HEK293 (cell line): ENCODE measurements around the gene ABCC9.

Source experiments
- CTCF ChIA-PET: fragments of 350-600 bp; formaldehyde crosslinking; extraction: SDS; loops from one replicate; lab custom pipeline; 2021; ENCODE audit warnings: antibody characterized with exemption; lab: Yijun Ruan, JAX
- POLR2A ChIA-PET: fragments of 300-600 bp; formaldehyde crosslinking; extraction: SDS; loops from one replicate; lab custom pipeline; 2020; ENCODE audit warnings: antibody characterized with exemption, inconsistent platforms; lab: Yijun Ruan, JAX
- H3K27ac ChIP-seq: fragments of 200-500 bp; sonication (Bioruptor generic); 2 replicates; pipeline ENCODE4 v1.5.1; 2014; ENCODE audit warnings: low read depth, low read length, control low read depth, inconsistent platforms; ENCODE audit errors: extremely low read depth
- H3K36me3 ChIP-seq, 2 experiments: fragments of 200-500 bp in 1 of 2; sonication (Bioruptor generic) in 1 of 2; 1 replicate in 1 of 2; 2 replicates in 1 of 2; pipeline ENCODE4 v1.5.1; 2014 to 2017; ENCODE audit warnings: inconsistent platforms in 2 of 2, low read length in 2 of 2; ENCODE audit not compliant: control insufficient read depth in 2 of 2, insufficient read depth in 1 of 2
- H3K4me1 ChIP-seq: fragments of 200-500 bp; sonication (Bioruptor generic); 2 replicates; pipeline ENCODE4 v1.5.1; 2014; ENCODE audit warnings: mild to moderate bottlenecking, low read length, inconsistent platforms; ENCODE audit not compliant: control insufficient read depth, insufficient read depth
- H3K4me3 ChIP-seq: 2 replicates; pipeline ENCODE4 v1.5.1; 2011; ENCODE audit warnings: low read depth, mild to moderate bottlenecking, control low read depth, low read length, moderate library complexity
- H3K9me3 ChIP-seq: fragments of 200-500 bp; sonication (Bioruptor generic); 2 replicates; pipeline ENCODE4 v1.5.1; 2014; ENCODE audit warnings: low read depth, low read length, inconsistent platforms; ENCODE audit not compliant: control insufficient read depth, insufficient read depth
- PRDM1 ChIP-seq: fragments of 450-650 bp; formaldehyde crosslinking; IDR thresholded peaks from 2 replicates; pipeline ENCODE4; 2016; ENCODE audit warnings: missing biosample characterization, missing genetic modification characterization
- SALL2 ChIP-seq: fragments of 450-650 bp; formaldehyde crosslinking; IDR thresholded peaks from 2 replicates; pipeline ENCODE4 v1.5.0; 2017; ENCODE audit warnings: missing biosample characterization, mild to moderate bottlenecking, missing genetic modification characterization, borderline replicate concordance
- SP3 ChIP-seq: fragments of 450-650 bp; formaldehyde crosslinking; IDR thresholded peaks from 2 replicates; pipeline ENCODE4 v1.5.1; 2016; ENCODE audit warnings: missing biosample characterization, missing genetic modification characterization
- ZBTB1 ChIP-seq: fragments of 450-650 bp; formaldehyde crosslinking; IDR thresholded peaks from 2 replicates; pipeline ENCODE4 v1.5.1; 2016; ENCODE audit warnings: missing biosample characterization, missing genetic modification characterization
- ZBTB7A ChIP-seq: fragments of 450-650 bp; formaldehyde crosslinking; IDR thresholded peaks from 2 replicates; pipeline ENCODE4 v1.5.1; 2016; ENCODE audit warnings: low read depth, missing biosample characterization, missing genetic modification characterization
- ZIC2 ChIP-seq: fragments of 450-650 bp; formaldehyde crosslinking; IDR thresholded peaks from 2 replicates; pipeline ENCODE4 v1.5.1; 2016; ENCODE audit warnings: missing biosample characterization, missing genetic modification characterization
- ZNF23 ChIP-seq: fragments of 450-650 bp; formaldehyde crosslinking; IDR thresholded peaks from 2 replicates; pipeline ENCODE4 v1.5.1; 2016; ENCODE audit warnings: missing biosample characterization, missing genetic modification characterization, borderline replicate concordance
- ZNF311 ChIP-seq: fragments of 450-650 bp; formaldehyde crosslinking; IDR thresholded peaks from 2 replicates; pipeline ENCODE4 v1.5.1; 2017; ENCODE audit warnings: missing biosample characterization, missing genetic modification characterization, borderline replicate concordance
- ZNF341 ChIP-seq: fragments of 450-650 bp; formaldehyde crosslinking; IDR thresholded peaks from 2 replicates; pipeline ENCODE4; 2016; ENCODE audit warnings: low read depth, missing biosample characterization, missing genetic modification characterization
- ZNF433 ChIP-seq: fragments of 450-650 bp; formaldehyde crosslinking; IDR thresholded peaks from 2 replicates; pipeline ENCODE4 v1.5.1; 2016; ENCODE audit warnings: missing biosample characterization, missing genetic modification characterization, low read depth
- ZNF48 ChIP-seq: fragments of 450-650 bp; formaldehyde crosslinking; IDR thresholded peaks from 2 replicates; pipeline ENCODE4 v1.5.1; 2016; ENCODE audit warnings: missing biosample characterization, missing genetic modification characterization
- ZNF510 ChIP-seq: fragments of 450-650 bp; formaldehyde crosslinking; IDR thresholded peaks from 2 replicates; pipeline ENCODE4 v1.5.1; 2018; ENCODE audit warnings: mild to moderate bottlenecking, missing genetic modification characterization, missing biosample characterization; ENCODE audit not compliant: insufficient replicate concordance
- ZNF549 ChIP-seq: fragments of 450-650 bp; IDR thresholded peaks from 2 replicates; pipeline ENCODE4 v1.5.1; 2018; ENCODE audit warnings: missing biosample characterization, missing genetic modification characterization, mild to moderate bottlenecking, inconsistent platforms, moderate library complexity
- ZNF623 ChIP-seq: fragments of 450-650 bp; formaldehyde crosslinking; IDR thresholded peaks from 2 replicates; pipeline ENCODE4 v1.5.1; 2016; ENCODE audit warnings: missing biosample characterization, missing genetic modification characterization
- ZNF830 ChIP-seq: fragments of 450-650 bp; IDR thresholded peaks from 2 replicates; pipeline ENCODE4 v1.5.0; 2018; ENCODE audit warnings: missing biosample characterization, missing genetic modification characterization, low read depth, mild to moderate bottlenecking, moderate library complexity
- TF ChIP-seq, protein P1 (sequence below): fragments of 450-650 bp; formaldehyde crosslinking; IDR thresholded peaks from 2 replicates; pipeline ENCODE4 v1.5.1; 2016; ENCODE audit warnings: missing biosample characterization, missing genetic modification characterization
- TF ChIP-seq, protein P2 (sequence below): fragments of 450-650 bp; formaldehyde crosslinking; conservative IDR thresholded peaks from 2 replicates; pipeline ENCODE4 v1.5.1; 2016; ENCODE audit warnings: low read depth, missing biosample characterization, missing genetic modification characterization
- TF ChIP-seq, protein P3 (sequence below): fragments of 450-650 bp; formaldehyde crosslinking; IDR thresholded peaks from 2 replicates; pipeline ENCODE4 v1.5.1; 2017; ENCODE audit warnings: missing biosample characterization, mild to moderate bottlenecking, missing genetic modification characterization, moderate library complexity

Gene ABCC9

DNA sequence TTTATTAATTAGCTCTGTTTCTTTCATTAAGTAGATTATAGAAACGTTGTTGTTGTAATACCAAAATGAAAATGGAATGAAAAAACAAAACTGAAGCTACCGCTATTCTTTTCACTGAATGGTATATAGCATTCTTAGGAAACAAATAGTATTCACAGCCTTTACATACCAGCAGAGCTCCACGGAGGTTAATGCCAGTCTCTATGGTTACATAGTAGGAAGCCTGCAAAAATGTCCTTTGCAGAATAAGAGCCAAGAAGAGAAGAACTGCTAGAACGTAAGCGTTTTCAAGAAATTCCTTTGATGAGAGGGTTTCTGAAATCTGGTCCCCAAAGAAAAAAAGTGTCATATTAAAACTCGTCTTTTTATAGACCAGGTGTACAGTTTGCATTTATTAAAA lies 30.6 kb downstream of the ABCC9 start:
- Histone ChIP-seq H3K27ac (no peak overlapping the region), H3K4me3 (no peak overlapping the region), H3K4me1 (no peaks in the 10 kb centered on the region), H3K36me3 (no peaks in the 10 kb centered on the region), H3K9me3 (no peaks in the 10 kb centered on the region)
- no peak for TF ChIP-seq SP3 (tag by site-specific recombination)
- no peak for TF ChIP-seq ZNF549 (tag by site-specific recombination)
- no peak for TF ChIP-seq ZNF830 (tag by site-specific recombination)
- TF ChIP-seq, protein P1, sequence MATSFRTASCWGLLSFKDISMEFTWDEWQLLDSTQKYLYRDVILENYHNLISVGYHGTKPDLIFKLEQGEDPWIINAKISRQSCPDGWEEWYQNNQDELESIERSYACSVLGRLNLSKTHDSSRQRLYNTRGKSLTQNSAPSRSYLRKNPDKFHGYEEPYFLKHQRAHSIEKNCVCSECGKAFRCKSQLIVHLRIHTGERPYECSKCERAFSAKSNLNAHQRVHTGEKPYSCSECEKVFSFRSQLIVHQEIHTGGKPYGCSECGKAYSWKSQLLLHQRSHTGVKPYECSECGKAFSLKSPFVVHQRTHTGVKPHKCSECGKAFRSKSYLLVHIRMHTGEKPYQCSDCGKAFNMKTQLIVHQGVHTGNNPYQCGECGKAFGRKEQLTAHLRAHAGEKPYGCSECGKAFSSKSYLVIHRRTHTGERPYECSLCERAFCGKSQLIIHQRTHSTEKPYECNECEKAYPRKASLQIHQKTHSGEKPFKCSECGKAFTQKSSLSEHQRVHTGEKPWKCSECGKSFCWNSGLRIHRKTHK (tag by site-specific recombination): no peak
- TF ChIP-seq ZNF623 (tag by site-specific recombination): no peak
- TF ChIP-seq PRDM1: no peak
- no peak for TF ChIP-seq ZIC2 (tag by site-specific recombination)
- no peak for TF ChIP-seq ZNF311 (tag by site-specific recombination)
- no peak for TF ChIP-seq SALL2
- no peak for TF ChIP-seq ZBTB1 (tag by site-specific recombination)
- TF ChIP-seq ZNF341 (tag by site-specific recombination): no peak
- no peak for TF ChIP-seq ZNF48 (tag by site-specific recombination)
- TF ChIP-seq, protein P2, sequence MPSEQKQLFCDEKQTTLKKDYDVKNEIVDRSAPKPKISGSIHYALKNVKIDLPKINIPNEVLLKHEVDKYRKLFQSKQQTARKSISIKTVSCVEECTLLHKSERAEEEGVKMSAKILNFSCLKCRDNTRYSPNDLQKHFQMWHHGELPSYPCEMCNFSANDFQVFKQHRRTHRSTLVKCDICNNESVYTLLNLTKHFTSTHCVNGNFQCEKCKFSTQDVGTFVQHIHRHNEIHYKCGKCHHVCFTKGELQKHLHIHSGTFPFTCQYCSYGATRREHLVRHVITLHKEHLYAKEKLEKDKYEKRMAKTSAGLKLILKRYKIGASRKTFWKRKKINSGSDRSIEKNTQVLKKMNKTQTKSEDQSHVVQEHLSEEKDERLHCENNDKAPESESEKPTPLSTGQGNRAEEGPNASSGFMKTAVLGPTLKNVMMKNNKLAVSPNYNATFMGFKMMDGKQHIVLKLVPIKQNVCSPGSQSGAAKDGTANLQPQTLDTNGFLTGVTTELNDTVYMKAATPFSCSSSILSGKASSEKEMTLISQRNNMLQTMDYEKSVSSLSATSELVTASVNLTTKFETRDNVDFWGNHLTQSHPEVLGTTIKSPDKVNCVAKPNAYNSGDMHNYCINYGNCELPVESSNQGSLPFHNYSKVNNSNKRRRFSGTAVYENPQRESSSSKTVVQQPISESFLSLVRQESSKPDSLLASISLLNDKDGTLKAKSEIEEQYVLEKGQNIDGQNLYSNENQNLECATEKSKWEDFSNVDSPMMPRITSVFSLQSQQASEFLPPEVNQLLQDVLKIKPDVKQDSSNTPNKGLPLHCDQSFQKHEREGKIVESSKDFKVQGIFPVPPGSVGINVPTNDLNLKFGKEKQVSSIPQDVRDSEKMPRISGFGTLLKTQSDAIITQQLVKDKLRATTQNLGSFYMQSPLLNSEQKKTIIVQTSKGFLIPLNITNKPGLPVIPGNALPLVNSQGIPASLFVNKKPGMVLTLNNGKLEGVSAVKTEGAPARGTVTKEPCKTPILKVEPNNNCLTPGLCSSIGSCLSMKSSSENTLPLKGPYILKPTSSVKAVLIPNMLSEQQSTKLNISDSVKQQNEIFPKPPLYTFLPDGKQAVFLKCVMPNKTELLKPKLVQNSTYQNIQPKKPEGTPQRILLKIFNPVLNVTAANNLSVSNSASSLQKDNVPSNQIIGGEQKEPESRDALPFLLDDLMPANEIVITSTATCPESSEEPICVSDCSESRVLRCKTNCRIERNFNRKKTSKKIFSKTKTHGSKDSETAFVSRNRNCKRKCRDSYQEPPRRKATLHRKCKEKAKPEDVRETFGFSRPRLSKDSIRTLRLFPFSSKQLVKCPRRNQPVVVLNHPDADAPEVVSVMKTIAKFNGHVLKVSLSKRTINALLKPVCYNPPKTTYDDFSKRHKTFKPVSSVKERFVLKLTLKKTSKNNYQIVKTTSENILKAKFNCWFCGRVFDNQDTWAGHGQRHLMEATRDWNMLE (tag by site-specific recombination): no peak
- TF ChIP-seq ZBTB7A (tag by site-specific recombination): no peak
- no peak for TF ChIP-seq ZNF510 (tag by site-specific recombination)
- TF ChIP-seq, protein P3, sequence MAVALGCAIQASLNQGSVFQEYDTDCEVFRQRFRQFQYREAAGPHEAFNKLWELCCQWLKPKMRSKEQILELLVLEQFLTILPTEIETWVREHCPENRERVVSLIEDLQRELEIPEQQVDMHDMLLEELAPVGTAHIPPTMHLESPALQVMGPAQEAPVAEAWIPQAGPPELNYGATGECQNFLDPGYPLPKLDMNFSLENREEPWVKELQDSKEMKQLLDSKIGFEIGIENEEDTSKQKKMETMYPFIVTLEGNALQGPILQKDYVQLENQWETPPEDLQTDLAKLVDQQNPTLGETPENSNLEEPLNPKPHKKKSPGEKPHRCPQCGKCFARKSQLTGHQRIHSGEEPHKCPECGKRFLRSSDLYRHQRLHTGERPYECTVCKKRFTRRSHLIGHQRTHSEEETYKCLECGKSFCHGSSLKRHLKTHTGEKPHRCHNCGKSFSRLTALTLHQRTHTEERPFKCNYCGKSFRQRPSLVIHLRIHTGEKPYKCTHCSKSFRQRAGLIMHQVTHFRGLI (tag by site-specific recombination): no peak
- no peak for TF ChIP-seq ZNF23 (tag by site-specific recombination)
- TF ChIP-seq ZNF433: no peak
- POLR2A ChIA-PET: no interaction called here
- CTCF ChIA-PET: interaction anchor here (0.9 kb wide), 1 partner anchor 213 kb away, joined by 3 read pairs; no protein-coding TSS in a partner anchor
